Fibroblast of lung (primary cell): ENCODE data around the gene FUOM.

Source experiments
- EZH2 ChIP-seq: IDR thresholded peaks from 2 replicates; pipeline ENCODE4 v1.5.1; 2012; ENCODE audit warnings: low read length, control low read depth, mild to moderate bottlenecking; ENCODE audit errors: missing control alignments
- TF ChIP-seq, protein P1 (sequence below), 2 donors: IDR thresholded peaks in 1 of 2; conservative IDR thresholded peaks in 1 of 2; 1 replicate in 1 of 2; 2 replicates in 1 of 2; pipeline ENCODE4 v1.5.1; 2011 to 2012; ENCODE audit warnings: low read length in 2 of 2, control low read depth in 1 of 2, inconsistent platforms in 1 of 2, low read depth in 1 of 2, mild to moderate bottlenecking in 1 of 2

GRCh38 chr10:133359554-133359971, 1.7 kb upstream of the FUOM start:
- TF ChIP-seq, protein P1, sequence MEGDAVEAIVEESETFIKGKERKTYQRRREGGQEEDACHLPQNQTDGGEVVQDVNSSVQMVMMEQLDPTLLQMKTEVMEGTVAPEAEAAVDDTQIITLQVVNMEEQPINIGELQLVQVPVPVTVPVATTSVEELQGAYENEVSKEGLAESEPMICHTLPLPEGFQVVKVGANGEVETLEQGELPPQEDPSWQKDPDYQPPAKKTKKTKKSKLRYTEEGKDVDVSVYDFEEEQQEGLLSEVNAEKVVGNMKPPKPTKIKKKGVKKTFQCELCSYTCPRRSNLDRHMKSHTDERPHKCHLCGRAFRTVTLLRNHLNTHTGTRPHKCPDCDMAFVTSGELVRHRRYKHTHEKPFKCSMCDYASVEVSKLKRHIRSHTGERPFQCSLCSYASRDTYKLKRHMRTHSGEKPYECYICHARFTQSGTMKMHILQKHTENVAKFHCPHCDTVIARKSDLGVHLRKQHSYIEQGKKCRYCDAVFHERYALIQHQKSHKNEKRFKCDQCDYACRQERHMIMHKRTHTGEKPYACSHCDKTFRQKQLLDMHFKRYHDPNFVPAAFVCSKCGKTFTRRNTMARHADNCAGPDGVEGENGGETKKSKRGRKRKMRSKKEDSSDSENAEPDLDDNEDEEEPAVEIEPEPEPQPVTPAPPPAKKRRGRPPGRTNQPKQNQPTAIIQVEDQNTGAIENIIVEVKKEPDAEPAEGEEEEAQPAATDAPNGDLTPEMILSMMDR (conservative IDR thresholded peaks at IDR 0.05 in 1 of 2, IDR thresholded peaks at IDR 0.05 in 1 of 2; ENCODE audit: low read depth in 1 of 2, low read length in 2 of 2): no peak
- no peak for TF ChIP-seq EZH2
